Superior temporal gyrus (tissue), 1 donor: ENCODE data around the gene LONRF2.
"Not testable (repeated sequence)": the region's sequence is repeated elsewhere in the genome, so short reads cannot be mapped to it uniquely, and the experiment has no call there.

ENCODE experiments used
- DNase-seq: peaks from one replicate; pipeline ENCODE4 v3.0.0-alpha.2; 2016; ENCODE audit errors: extremely low spot score

Gene LONRF2

GRCh38 chr2:100321866-100322820 is at the start of gene LONRF2:
TSS of gene LONRF2 (minus strand) at chr2:100322501. CDS start at chr2:100322093, 408 bp downstream.
- peak; percentile 37 for DNase-seq

- DNase-seq = no peak
Observed at GRCh38 chr2:100367163-100367562, 44.9 kb upstream of the LONRF2 start.

- no peak for DNase-seq
Observed at GRCh38 chr2:100365434-100365833, 43.1 kb upstream of the LONRF2 start.

GRCh38 chr2:100362269-100362668 is 40.0 kb upstream of the LONRF2 start:
- not testable (repeated sequence) for DNase-seq

GRCh38 chr2:100359576-100359975 is 37.3 kb upstream of the LONRF2 start:
- no peak for DNase-seq

GRCh38 chr2:100358554-100358953 is 36.3 kb upstream of the LONRF2 start:
- DNase-seq = no peak

GRCh38 chr2:100352521-100352920 is 30.2 kb upstream of the LONRF2 start:
- no peak for DNase-seq

GRCh38 chr2:100350661-100351185 is 28.4 kb upstream of the LONRF2 start:
- no peak for DNase-seq

GRCh38 chr2:100345144-100345543 is 22.8 kb upstream of the LONRF2 start:
- DNase-seq = not testable (repeated sequence)

- DNase-seq = no peak
Observed at GRCh38 chr2:100344433-100344832, 22.1 kb upstream of the LONRF2 start.

- DNase-seq = not testable (repeated sequence)
Observed at GRCh38 chr2:100342466-100342865, 20.2 kb upstream of the LONRF2 start.

GRCh38 chr2:100339823-100340222 is 17.5 kb upstream of the LONRF2 start:
- no peak for DNase-seq

GRCh38 chr2:100334929-100335328 is 12.6 kb upstream of the LONRF2 start:
- DNase-seq = no peak

GRCh38 chr2:100327742-100328141 is 5.4 kb upstream of the LONRF2 start:
- no peak for DNase-seq

GRCh38 chr2:100321179-100321865 is 979 bp downstream of the LONRF2 start:
- no peak for DNase-seq

- peak; percentile 55 for DNase-seq
Observed at GRCh38 chr2:100320547-100321178, 1.6 kb downstream of the LONRF2 start.

GRCh38 chr2:100317634-100318033 is 4.7 kb downstream of the LONRF2 start:
- DNase-seq = no peak

- DNase-seq = no peak
Observed at GRCh38 chr2:100309973-100310719, 12.2 kb downstream of the LONRF2 start.

GRCh38 chr2:100309311-100309710 is 13.0 kb downstream of the LONRF2 start:
- no peak for DNase-seq

- DNase-seq = no peak
Observed at GRCh38 chr2:100303744-100304143, 18.6 kb downstream of the LONRF2 start.

GRCh38 chr2:100302585-100302892 is 19.8 kb downstream of the LONRF2 start:
- no peak for DNase-seq
